Right atrium auricular region (tissue), 2 donors: ENCODE measurements around the gene INPP5F. TPM values are rescaled to one million over a fixed set of nuclear protein-coding genes. Genes with fewer than 3 reads are reported as not detected.

Experiments
- DNase-seq: peaks from one replicate; pipeline ENCODE4 v3.0.0-alpha.2; 2019; ENCODE audit warnings: low spot score
- H3K27ac ChIP-seq, 2 donors: fragments of 200-600 bp; sonication (generic); 1 replicate in 1 of 2; 2 replicates in 1 of 2; pipeline ENCODE4 v1.5.1; 2016 to 2019
- H3K27me3 ChIP-seq, 2 donors: fragments of 200-600 bp; sonication (generic); one replicate each; pipeline versions ENCODE4 v1.5.1 to v1.6.0; 2017 to 2019
- H3K36me3 ChIP-seq: fragments of 200-600 bp; sonication (generic); one replicate; pipeline ENCODE4 v1.5.1; 2016
- H3K4me1 ChIP-seq, 2 donors: fragments of 200-600 bp; sonication (generic); one replicate each; pipeline versions ENCODE4 v1.5.1 to v1.6.0; 2017 to 2019
- H3K4me3 ChIP-seq, 2 donors: fragments of 200-600 bp; sonication (generic); 1 replicate in 1 of 2; 2 replicates in 1 of 2; pipeline ENCODE4 v1.5.1; 2017 to 2019; ENCODE audit warnings: mild to moderate bottlenecking in 1 of 2, moderate library complexity in 1 of 2
- H3K9me3 ChIP-seq, 2 donors: fragments of 200-600 bp; sonication (generic); one replicate each; pipeline ENCODE4 v1.5.1; 2019
- total RNA-seq, 2 donors: library from RNA; depleted of rRNA; stranded (reverse); fragments of >200 nt; gene quantifications; one replicate each; pipeline ENCODE4 v1.1.0, GENCODE V29; 2016
- TF ChIP-seq, protein P1 (sequence below), 2 donors: fragments of 200-600 bp; sonication (generic); IDR thresholded peaks; one replicate each; pipeline ENCODE4 v1.5.1; 2019; ENCODE audit warnings: antibody characterized with exemption in 2 of 2

Gene INPP5F
- total RNA-seq, 2 donors from 2014 or later = 3.9 to 6.2 TPM

DNA sequence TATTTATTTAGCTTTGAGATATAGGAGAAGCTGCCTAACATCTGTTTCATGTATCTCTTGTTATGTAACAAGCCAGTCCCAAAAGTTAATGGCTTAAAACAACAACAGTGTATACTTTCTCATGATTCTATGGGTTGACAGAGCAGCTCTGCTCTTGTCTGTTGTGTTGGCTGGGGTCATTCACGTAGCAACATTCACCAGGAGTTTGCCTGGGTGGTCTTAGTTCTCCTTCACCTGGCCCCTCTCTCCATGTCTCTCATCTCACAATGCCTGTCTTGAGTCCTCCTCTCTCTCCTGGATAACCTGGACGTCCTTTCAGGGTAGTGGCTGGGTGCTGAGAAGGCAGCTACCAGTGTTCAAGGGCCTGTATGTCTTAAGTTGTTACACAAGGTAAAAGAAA, 27.5 kb downstream of the INPP5F start:
- H3K27ac ChIP-seq = no peak overlapping the region
- DNase-seq = no peak
- H3K27me3 ChIP-seq = no peaks in the 10 kb centered on the region
- no peaks in the 10 kb centered on the region for H3K36me3 ChIP-seq
- H3K4me1 ChIP-seq = no peaks in the 10 kb centered on the region
- TF ChIP-seq, protein P1, sequence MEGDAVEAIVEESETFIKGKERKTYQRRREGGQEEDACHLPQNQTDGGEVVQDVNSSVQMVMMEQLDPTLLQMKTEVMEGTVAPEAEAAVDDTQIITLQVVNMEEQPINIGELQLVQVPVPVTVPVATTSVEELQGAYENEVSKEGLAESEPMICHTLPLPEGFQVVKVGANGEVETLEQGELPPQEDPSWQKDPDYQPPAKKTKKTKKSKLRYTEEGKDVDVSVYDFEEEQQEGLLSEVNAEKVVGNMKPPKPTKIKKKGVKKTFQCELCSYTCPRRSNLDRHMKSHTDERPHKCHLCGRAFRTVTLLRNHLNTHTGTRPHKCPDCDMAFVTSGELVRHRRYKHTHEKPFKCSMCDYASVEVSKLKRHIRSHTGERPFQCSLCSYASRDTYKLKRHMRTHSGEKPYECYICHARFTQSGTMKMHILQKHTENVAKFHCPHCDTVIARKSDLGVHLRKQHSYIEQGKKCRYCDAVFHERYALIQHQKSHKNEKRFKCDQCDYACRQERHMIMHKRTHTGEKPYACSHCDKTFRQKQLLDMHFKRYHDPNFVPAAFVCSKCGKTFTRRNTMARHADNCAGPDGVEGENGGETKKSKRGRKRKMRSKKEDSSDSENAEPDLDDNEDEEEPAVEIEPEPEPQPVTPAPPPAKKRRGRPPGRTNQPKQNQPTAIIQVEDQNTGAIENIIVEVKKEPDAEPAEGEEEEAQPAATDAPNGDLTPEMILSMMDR (IDR thresholded peaks at IDR 0.05) = no peak
- H3K9me3 ChIP-seq = no peaks in the 10 kb centered on the region
- H3K4me3 ChIP-seq = no peak overlapping the region

DNA sequence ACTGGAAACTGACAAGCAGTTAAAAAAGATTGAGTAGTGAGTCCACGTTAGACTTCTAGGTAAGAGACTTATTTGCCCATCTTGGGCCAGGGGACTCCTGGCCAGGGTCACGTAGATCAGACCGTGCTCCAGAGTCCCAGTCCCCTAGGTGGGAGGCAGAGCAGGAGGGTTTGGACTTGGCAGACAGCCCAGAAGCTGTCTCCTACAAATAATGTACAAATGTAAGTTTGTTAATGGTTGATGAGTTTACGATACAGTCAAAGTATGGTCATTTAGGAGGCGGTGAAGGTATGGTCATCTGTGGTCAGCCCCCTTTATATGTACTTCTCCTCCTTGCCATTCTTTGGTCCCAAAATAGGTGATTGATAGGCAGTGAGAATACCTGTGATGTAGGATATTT, 28.2 kb downstream of the INPP5F start:
- H3K4me1 ChIP-seq = no peaks in the 10 kb centered on the region
- DNase-seq = no peak
- TF ChIP-seq, protein P1 (IDR thresholded peaks at IDR 0.05) = no peak
- H3K27me3 ChIP-seq = no peaks in the 10 kb centered on the region
- H3K36me3 ChIP-seq = no peaks in the 10 kb centered on the region
- no peak overlapping the region for H3K4me3 ChIP-seq
- H3K9me3 ChIP-seq = no peaks in the 10 kb centered on the region
- no peak overlapping the region for H3K27ac ChIP-seq

DNA sequence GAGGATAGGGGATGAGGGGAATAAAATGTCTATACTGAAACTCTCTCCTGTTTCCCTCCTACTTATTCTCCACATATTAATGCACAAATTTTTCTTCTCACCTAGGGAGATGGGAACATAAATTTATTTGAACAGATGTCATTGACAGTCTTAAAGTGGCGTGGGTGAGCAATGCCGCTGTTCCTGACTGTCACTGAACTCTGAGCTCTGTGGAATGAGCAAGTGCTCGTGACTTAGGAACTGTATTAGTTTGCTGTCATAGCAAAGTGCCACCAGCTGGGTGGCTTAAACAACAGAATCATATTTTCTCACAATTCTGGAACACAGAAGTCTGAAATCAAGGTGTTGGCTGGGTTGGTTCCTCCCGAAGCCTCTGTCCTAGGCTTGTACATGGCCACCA, 29.1 kb downstream of the INPP5F start:
- Histone ChIP-seq H3K4me1 (no peaks in the 10 kb centered on the region), H3K36me3 (no peaks in the 10 kb centered on the region), H3K27me3 (no peaks in the 10 kb centered on the region), H3K9me3 (no peaks in the 10 kb centered on the region), H3K4me3 (no peak overlapping the region), H3K27ac (no peak overlapping the region)
- TF ChIP-seq, protein P1 (IDR thresholded peaks at IDR 0.05) = no peak
- DNase-seq = no peak

DNA sequence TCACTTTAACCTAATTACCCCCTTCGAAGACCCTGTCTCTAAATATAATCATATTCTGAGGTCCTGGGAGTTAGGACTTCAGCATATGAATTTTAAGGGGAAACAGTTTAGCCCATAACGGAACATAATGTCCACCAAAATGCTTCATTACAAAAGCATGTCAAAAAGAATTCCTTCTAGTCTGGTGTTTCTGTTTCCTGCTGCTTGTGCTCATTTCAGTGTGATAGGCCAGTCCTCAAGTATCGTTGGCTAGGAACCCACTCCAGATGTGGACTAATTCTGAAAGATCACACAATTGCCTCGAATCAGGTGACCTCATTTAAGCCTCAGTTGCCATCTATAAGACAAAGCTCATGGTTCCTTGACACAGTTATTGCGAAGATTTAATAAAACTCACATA, 29.6 kb downstream of the INPP5F start:
- Histone ChIP-seq H3K36me3 (no peaks in the 10 kb centered on the region), H3K9me3 (no peaks in the 10 kb centered on the region), H3K27me3 (no peaks in the 10 kb centered on the region), H3K4me1 (no peaks in the 10 kb centered on the region), H3K27ac (no peak overlapping the region), H3K4me3 (no peak overlapping the region)
- DNase-seq = no peak
- TF ChIP-seq, protein P1 (IDR thresholded peaks at IDR 0.05) = no peak

DNA sequence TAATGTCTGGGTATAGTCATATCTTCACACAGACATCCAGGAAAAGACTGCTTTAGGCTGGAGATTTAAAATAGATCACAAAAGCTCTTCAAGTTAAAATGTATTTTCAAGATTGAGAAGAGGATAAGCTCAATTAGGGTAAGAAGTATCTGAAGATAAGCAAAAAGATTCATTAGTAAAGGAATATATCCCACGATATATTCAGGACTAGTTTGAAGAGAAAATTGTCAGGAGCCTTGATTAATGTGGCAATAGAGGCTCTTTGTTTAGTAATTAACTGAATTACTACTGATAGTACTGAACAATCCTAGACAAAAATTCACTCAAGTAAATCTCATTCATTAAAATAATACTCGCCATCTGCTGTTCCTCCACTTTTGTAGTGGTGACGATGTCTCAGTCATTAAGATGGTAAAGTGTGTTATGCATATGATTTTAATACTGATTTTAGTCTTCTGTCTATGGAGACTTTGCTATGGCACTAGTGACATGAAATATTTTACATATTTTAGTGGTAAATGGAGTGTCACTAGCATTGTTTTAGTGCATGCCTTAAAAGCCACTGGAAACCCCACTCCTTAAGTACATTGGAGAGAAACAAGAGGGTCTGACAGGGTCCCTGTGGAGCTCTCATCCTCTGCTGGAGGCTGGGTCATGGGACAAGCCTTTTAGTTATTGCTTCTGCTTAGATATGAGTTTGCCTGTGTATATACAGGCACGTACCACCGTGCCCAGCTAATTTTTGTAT, 32.8 kb downstream of the INPP5F start:
- Histone ChIP-seq H3K9me3 (no peaks in the 10 kb centered on the region), H3K4me3 (no peak overlapping the region), H3K27me3 (no peaks in the 10 kb centered on the region), H3K27ac (no peak overlapping the region), H3K36me3 (no peaks in the 10 kb centered on the region), H3K4me1 (no peaks in the 10 kb centered on the region)
- no peak for DNase-seq
- TF ChIP-seq, protein P1 (IDR thresholded peaks at IDR 0.05) = no peak

DNA sequence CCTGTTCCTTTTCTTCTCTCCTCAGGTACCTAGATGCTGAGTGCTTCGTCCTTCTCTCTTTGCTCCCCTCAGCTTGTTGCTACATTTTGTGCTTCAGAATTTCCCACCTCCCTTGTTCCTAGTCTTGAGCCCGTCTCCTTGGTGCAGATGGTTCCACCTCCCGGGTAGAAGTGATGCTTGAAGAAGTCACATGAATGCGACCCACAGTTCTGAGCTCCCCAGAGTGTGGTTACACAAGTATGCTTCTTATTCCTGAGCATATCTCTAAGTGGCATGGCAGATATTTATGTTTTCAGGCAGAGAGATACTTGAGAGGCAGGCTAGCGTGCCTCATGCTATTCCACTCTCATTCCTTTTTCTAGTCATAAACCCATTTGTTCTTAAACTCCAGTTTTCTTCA, 34.0 kb downstream of the INPP5F start:
- TF ChIP-seq, protein P1 (IDR thresholded peaks at IDR 0.05) = no peak
- Histone ChIP-seq H3K27me3 (no peaks in the 10 kb centered on the region), H3K36me3 (no peaks in the 10 kb centered on the region), H3K4me3 (no peak overlapping the region), H3K9me3 (no peaks in the 10 kb centered on the region), H3K4me1 (no peaks in the 10 kb centered on the region), H3K27ac (no peak overlapping the region)
- DNase-seq = no peak
